ENCODE data around the gene NANS. TPM values are rescaled to one million over a fixed set of nuclear protein-coding genes. Genes with fewer than 3 reads are reported as not detected.

Gene NANS
- total RNA-seq, 1 donor from 2014 or later: 53.8 TPM

DNA sequence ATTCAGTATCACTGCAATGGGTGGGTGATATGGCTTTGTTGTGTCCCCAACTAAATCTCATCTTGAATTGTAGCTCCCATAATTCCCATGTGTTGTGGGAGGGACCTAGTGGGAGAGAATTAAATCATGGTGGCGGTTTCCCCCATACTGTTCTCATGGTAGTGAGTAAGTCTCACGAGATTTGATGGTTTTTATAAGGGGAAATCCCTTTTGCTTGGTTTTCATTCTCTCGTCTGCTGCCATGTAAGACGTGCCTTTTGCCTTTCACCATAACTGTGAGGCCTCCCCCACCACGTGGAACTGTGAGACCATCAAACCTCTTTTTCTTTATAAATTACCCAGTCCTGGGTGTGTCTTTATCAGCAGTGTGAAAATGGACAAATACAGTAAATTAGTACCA, 9.5 kb upstream of the NANS start:
- intact Hi-C loops (cut with DNase I): no loop called here
- ATAC-seq (no peak), DNase-seq (no peak)
- TF ChIP-seq, protein P1, sequence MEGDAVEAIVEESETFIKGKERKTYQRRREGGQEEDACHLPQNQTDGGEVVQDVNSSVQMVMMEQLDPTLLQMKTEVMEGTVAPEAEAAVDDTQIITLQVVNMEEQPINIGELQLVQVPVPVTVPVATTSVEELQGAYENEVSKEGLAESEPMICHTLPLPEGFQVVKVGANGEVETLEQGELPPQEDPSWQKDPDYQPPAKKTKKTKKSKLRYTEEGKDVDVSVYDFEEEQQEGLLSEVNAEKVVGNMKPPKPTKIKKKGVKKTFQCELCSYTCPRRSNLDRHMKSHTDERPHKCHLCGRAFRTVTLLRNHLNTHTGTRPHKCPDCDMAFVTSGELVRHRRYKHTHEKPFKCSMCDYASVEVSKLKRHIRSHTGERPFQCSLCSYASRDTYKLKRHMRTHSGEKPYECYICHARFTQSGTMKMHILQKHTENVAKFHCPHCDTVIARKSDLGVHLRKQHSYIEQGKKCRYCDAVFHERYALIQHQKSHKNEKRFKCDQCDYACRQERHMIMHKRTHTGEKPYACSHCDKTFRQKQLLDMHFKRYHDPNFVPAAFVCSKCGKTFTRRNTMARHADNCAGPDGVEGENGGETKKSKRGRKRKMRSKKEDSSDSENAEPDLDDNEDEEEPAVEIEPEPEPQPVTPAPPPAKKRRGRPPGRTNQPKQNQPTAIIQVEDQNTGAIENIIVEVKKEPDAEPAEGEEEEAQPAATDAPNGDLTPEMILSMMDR (IDR thresholded peaks at IDR 0.05): no peak
- Histone ChIP-seq H3K27me3 (no peaks in the 10 kb centered on the region), H3K36me3 (no peaks in the 10 kb centered on the region), H3K4me3 (no peak overlapping the region), H3K9me3 (no peaks in the 10 kb centered on the region), H3K4me1 (no peaks in the 10 kb centered on the region), H3K27ac (no peak overlapping the region)

DNA sequence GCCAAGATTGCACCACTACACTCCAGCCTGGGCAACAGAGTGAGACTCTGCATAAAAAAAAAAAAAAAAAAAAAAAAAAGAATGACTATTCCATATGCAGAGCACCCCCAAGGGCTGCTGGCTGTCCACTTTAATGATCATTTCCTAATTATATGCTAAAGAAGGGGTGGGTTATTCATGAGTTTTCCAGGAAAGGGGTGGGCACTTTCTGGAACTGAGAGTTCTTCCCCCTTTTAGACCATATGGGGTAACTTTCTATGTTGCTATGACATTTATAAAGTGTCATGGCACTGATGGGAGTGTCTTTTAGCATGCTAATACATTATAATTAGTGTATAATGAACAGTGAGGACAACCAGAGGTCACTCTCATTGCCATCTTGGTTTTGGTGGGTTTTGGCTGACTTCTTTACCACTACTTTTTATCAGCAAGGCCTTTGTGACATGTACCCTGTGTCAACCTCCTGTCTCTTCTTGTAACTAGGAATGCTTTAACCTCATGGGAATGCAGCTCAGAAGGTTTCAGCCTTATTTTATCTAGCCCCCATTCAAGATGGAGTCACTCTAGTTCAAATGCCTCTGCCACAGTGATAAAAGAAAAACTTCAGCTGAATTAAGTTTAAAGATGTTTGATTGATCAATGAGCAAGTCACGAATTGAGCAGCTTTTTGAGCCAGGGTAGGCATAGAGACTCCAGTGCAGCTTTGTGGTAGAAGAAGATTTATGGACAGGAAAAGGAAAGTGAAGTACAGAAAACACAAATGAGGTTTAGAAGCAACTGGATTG, 7.1 kb upstream of the NANS start:
- Histone ChIP-seq H3K27me3 (no peaks in the 10 kb centered on the region), H3K36me3 (no peaks in the 10 kb centered on the region), H3K9me3 (no peaks in the 10 kb centered on the region), H3K4me3 (no peak overlapping the region), H3K4me1 (no peaks in the 10 kb centered on the region), H3K27ac (no peak overlapping the region)
- TF ChIP-seq, protein P1 (IDR thresholded peaks at IDR 0.05): no peak
- no peak for ATAC-seq
- intact Hi-C loops (cut with DNase I): no loop called here
- DNase-seq: no peak

DNA sequence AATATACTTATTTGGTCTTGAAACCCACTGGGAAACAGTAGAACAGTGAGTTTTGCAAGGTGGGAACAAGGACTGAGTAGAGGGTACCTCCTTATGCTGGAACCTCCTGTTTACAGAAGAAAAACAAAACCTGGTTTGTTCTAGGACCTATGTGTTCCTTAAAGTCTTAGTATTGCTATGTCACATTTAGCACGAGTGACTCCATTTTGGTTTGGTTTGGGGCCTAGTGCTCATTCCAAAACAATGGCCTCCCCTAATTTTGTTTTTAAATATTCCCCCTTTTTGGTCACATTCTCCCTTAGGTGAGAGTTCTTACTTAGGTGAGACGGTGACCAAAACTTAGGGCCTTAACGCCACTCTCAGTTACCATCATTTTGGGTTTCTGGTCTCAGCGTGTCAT, 6.2 kb upstream of the NANS start:
- H3K27ac ChIP-seq: no peak overlapping the region
- intact Hi-C loops (cut with DNase I): no loop called here
- H3K4me3 ChIP-seq: no peak overlapping the region
- no peaks in the 10 kb centered on the region for H3K36me3 ChIP-seq
- DNase-seq: no peak
- ATAC-seq: no peak
- H3K4me1 ChIP-seq: no peaks in the 10 kb centered on the region
- no peaks in the 10 kb centered on the region for H3K9me3 ChIP-seq
- no peaks in the 10 kb centered on the region for H3K27me3 ChIP-seq
- TF ChIP-seq, protein P1 (IDR thresholded peaks at IDR 0.05): no peak

DNA sequence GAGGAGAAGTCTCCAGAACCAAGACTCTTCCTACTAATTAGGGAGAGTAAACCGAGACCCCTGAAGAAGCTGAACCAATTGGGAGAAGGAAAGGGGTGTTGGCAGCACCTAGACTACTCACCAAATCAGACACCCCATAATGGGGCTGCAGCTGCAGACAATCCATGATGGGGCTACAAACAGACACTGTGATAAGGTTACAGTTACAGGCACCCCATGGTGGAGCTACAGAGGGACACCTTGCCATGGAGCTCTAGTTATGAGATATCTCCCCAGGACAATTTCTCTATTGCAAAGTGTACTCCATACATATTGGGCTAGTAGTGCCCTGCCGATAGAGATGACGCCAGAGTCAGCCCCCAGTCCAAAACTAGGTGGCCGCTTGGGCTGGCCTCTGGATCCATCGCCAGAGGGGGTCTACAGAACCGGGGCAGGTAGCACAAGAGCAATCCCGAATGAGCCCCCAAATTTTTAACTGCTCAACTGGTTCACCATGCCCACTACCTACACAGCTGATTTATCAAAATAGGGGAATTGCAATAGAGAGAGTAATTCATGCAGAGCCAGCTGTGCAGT, 2.1 kb upstream of the NANS start:
- no peaks in the 10 kb centered on the region for H3K9me3 ChIP-seq
- H3K4me3 ChIP-seq: no peak overlapping the region
- ATAC-seq (no peak), DNase-seq (no peak)
- TF ChIP-seq, protein P1 (IDR thresholded peaks at IDR 0.05): no peak
- H3K4me1 ChIP-seq: peaks cover 23% of the 10 kb centered on the region
- no peaks in the 10 kb centered on the region for H3K27me3 ChIP-seq
- intact Hi-C loops (cut with DNase I): no loop called here
- H3K36me3 ChIP-seq: no peaks in the 10 kb centered on the region
- no peak overlapping the region for H3K27ac ChIP-seq

DNA sequence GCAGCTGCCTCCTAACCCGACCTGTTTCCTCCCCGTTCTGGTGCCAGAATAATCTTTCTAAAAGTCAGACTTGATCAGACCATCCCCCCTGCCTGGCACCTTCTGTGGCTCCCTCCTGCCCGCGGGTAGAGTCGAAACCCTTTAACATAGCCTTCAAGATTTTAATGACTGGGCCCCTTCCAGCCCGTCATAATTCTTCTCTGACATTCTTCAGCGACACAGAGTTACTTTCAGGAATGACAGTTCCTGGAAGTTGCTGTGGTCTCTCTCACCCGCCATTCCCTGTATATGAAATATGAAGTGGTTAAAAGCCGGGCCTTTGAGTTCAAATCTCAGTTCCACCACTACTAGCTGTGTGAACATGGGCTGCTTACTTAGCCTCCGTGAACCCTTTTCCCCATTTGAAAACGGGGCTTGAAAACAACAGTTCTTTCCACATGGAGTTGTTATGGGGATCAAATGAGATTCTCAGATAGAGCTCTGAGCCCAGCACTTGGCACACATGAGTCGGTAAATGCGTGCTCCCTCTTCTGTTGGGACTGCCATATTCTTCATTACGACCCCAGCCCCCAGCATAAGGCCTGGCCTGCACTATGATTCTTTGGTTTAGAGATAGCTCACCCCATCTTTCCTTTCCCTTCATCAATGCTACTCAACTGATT, 737 bp downstream of the NANS start:
- no peaks in the 10 kb centered on the region for H3K27me3 ChIP-seq
- H3K4me1 ChIP-seq: peaks cover 23% of the 10 kb centered on the region
- peak overlapping the region; percentile 84 for H3K4me3 ChIP-seq
- H3K9me3 ChIP-seq: no peaks in the 10 kb centered on the region
- peaks cover 20% of the 10 kb centered on the region for H3K36me3 ChIP-seq
- intact Hi-C loops (cut with DNase I): no loop called here
- ATAC-seq (no peak), DNase-seq (no peak)
- H3K27ac ChIP-seq: peak overlapping the region; percentile 94
- TF ChIP-seq, protein P1 (IDR thresholded peaks at IDR 0.05): no peak

Data from upper lobe of right lung (tissue), 1 donor.